ENCODE measurements around the gene PCID2.

PCID2 gene

DNA sequence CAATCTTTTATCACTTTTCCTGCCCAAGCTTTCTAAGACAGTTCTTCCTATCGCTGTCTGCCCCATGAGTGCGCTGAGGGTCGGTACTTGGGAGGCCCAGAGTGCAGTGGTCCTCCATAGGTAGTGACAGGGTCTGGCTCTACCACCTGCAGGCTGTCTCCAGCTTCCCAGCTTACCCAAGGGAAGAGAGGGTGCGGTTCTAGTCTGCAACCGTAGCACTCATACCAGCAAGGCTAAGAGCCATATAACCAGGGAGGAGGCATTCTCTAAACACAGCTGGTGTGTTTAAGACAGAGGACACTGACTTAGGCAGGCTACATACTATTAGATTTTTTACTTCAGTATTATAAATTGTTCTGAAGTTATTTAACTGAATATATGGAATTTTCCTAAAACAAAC is 41.8 kb downstream of the PCID2 start:
- no peak overlapping the region for H3K27ac ChIP-seq (ENCODE audit: low read depth, low read length)
- H3K4me3 ChIP-seq (ENCODE audit: insufficient read depth, low read length, poor library complexity, severe bottlenecking), result no peak overlapping the region
- no peak overlapping the region for H2AFZ ChIP-seq (ENCODE audit: low read depth, low read length, severe bottlenecking)
- no peaks in the 10 kb centered on the region for H3K9me2 ChIP-seq (replicated peaks; ENCODE audit: insufficient read depth, low read length)
- TF ChIP-seq, protein P1, sequence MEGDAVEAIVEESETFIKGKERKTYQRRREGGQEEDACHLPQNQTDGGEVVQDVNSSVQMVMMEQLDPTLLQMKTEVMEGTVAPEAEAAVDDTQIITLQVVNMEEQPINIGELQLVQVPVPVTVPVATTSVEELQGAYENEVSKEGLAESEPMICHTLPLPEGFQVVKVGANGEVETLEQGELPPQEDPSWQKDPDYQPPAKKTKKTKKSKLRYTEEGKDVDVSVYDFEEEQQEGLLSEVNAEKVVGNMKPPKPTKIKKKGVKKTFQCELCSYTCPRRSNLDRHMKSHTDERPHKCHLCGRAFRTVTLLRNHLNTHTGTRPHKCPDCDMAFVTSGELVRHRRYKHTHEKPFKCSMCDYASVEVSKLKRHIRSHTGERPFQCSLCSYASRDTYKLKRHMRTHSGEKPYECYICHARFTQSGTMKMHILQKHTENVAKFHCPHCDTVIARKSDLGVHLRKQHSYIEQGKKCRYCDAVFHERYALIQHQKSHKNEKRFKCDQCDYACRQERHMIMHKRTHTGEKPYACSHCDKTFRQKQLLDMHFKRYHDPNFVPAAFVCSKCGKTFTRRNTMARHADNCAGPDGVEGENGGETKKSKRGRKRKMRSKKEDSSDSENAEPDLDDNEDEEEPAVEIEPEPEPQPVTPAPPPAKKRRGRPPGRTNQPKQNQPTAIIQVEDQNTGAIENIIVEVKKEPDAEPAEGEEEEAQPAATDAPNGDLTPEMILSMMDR (IDR thresholded peaks at IDR 0.05; ENCODE audit: insufficient read depth, low read length, poor library complexity, severe bottlenecking), result no peak
- no peak for TF ChIP-seq EZH2phosphoT487 (conservative IDR thresholded peaks at IDR 0.05; ENCODE audit: low read length)
- no peaks in the 10 kb centered on the region for H3K36me3 ChIP-seq (ENCODE audit: low read length)
- no peaks in the 10 kb centered on the region for H3K9me3 ChIP-seq (ENCODE audit: insufficient read depth, low read length)
- H3K9ac ChIP-seq (ENCODE audit: low read length), result no peak overlapping the region
- no peaks in the 10 kb centered on the region for H3K27me3 ChIP-seq (ENCODE audit: low read length)
- H4K20me1 ChIP-seq (ENCODE audit: low read depth, low read length), result no peaks in the 10 kb centered on the region
- H3K4me2 ChIP-seq (ENCODE audit: low read depth, low read length, poor library complexity, severe bottlenecking), result no peak overlapping the region
- peaks cover 3% of the 10 kb centered on the region; the same call in 1 of the 2 replicates for H3F3A ChIP-seq (ENCODE audit: insufficient read depth)
- H3K79me2 ChIP-seq (ENCODE audit: insufficient read depth, low read length), result no peaks in the 10 kb centered on the region

GRCh38 chr13:113166266-113166665 is 42.2 kb downstream of the PCID2 start:
- Histone ChIP-seq H4K20me1 (ENCODE audit: low read depth, low read length) (no peaks in the 10 kb centered on the region), H3K27me3 (ENCODE audit: low read length) (no peaks in the 10 kb centered on the region), H3K79me2 (ENCODE audit: insufficient read depth, low read length) (no peaks in the 10 kb centered on the region), H3K27ac (ENCODE audit: low read depth, low read length) (no peak overlapping the region), H3F3A (ENCODE audit: insufficient read depth) (peaks cover 3% of the 10 kb centered on the region; the same call in 1 of the 2 replicates), H3K4me3 (ENCODE audit: insufficient read depth, low read length, poor library complexity, severe bottlenecking) (no peak overlapping the region), H3K9ac (ENCODE audit: low read length) (no peak overlapping the region), H2AFZ (ENCODE audit: low read depth, low read length, severe bottlenecking) (no peak overlapping the region), H3K9me2 (replicated peaks; ENCODE audit: insufficient read depth, low read length) (no peaks in the 10 kb centered on the region), H3K9me3 (ENCODE audit: insufficient read depth, low read length) (no peaks in the 10 kb centered on the region), H3K4me2 (ENCODE audit: low read depth, low read length, poor library complexity, severe bottlenecking) (no peak overlapping the region), H3K36me3 (ENCODE audit: low read length) (no peaks in the 10 kb centered on the region)
- TF ChIP-seq EZH2phosphoT487 (conservative IDR thresholded peaks at IDR 0.05; ENCODE audit: low read length), result no peak
- TF ChIP-seq, protein P1 (IDR thresholded peaks at IDR 0.05; ENCODE audit: insufficient read depth, low read length, poor library complexity, severe bottlenecking), result no peak

DNA sequence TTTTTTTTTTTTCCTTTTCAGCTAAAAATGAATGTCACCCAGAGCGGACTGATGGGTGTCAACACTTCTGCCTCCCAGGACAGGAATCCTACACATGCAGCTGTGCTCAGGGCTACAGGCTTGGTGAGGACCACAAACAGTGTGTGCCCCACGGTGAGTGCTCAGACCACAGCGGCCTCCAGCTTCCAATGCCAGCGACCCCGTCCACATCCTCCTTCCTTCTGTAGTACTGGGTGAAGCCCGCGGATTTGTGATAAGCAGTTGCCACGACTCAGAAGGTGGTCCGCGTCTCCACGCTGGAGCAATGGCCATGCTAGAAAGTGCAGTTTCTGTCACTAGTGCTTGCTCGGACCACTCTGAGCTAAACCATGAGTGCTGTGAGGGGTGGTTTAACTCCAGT is 44.0 kb downstream of the PCID2 start:
- H3K4me2 ChIP-seq (ENCODE audit: low read depth, low read length, poor library complexity, severe bottlenecking), result no peak overlapping the region
- no peak overlapping the region for H3K9ac ChIP-seq (ENCODE audit: low read length)
- H4K20me1 ChIP-seq (ENCODE audit: low read depth, low read length), result no peaks in the 10 kb centered on the region
- H3K79me2 ChIP-seq (ENCODE audit: insufficient read depth, low read length), result no peaks in the 10 kb centered on the region
- no peaks in the 10 kb centered on the region for H3K9me2 ChIP-seq (replicated peaks; ENCODE audit: insufficient read depth, low read length)
- H3K36me3 ChIP-seq (ENCODE audit: low read length), result no peaks in the 10 kb centered on the region
- H3K4me3 ChIP-seq (ENCODE audit: insufficient read depth, low read length, poor library complexity, severe bottlenecking), result no peak overlapping the region
- no peaks in the 10 kb centered on the region for H3K27me3 ChIP-seq (ENCODE audit: low read length)
- peaks cover 3% of the 10 kb centered on the region; the same call in 1 of the 2 replicates for H3F3A ChIP-seq (ENCODE audit: insufficient read depth)
- no peak for TF ChIP-seq EZH2phosphoT487 (conservative IDR thresholded peaks at IDR 0.05; ENCODE audit: low read length)
- TF ChIP-seq, protein P1 (IDR thresholded peaks at IDR 0.05; ENCODE audit: insufficient read depth, low read length, poor library complexity, severe bottlenecking), result no peak
- H3K27ac ChIP-seq (ENCODE audit: low read depth, low read length), result no peak overlapping the region
- H2AFZ ChIP-seq (ENCODE audit: low read depth, low read length, severe bottlenecking), result no peak overlapping the region
- no peaks in the 10 kb centered on the region for H3K9me3 ChIP-seq (ENCODE audit: insufficient read depth, low read length)
